H1 (cell line): ENCODE measurements around the gene TRDN. TPM values are rescaled to one million over a fixed set of nuclear protein-coding genes. Genes with fewer than 3 reads are reported as not detected.
A peak's percentile ranks its signal among the peaks of the same experiment; 100 is the strongest.

ENCODE experiments used
- CTCF ChIA-PET: fragments of 300-600 bp; sonication (Branson Sonifier 250); formaldehyde crosslinking; loops from one replicate; lab custom pipeline; 2021; ENCODE audit not compliant: partially characterized antibody; lab: Charles Lee
- POLR2A ChIA-PET: fragments of 300-600 bp; sonication (Branson Sonifier 250); formaldehyde crosslinking; loops from one replicate; lab custom pipeline; 2021; ENCODE audit warnings: inconsistent platforms; ENCODE audit not compliant: partially characterized antibody; lab: Charles Lee
- DNase-seq, 2 experiments: peaks; one replicate each; pipeline versions ENCODE4 v3.0.0 to v3.0.0-alpha.2; 2010 to 2022; ENCODE audit warnings: low spot score in 2 of 2, low read depth in 1 of 2, mixed read lengths in 1 of 2
- FAIRE-seq: peaks from 2 replicates; lab custom pipeline; 2011; peaks lifted over from hg19 to GRCh38; lab: Jason Lieb, UNC
- H2AFZ ChIP-seq: 2 replicates; pipeline ENCODE4 v1.8.1; 2012; ENCODE audit warnings: low read length, inconsistent platforms
- H2AK5ac ChIP-seq: 2 replicates; pipeline ENCODE4 v1.6.1; 2013; ENCODE audit warnings: low read depth, low read length
- H2BK120ac ChIP-seq: replicated peaks from 2 replicates; pipeline ENCODE3; 2013; ENCODE audit warnings: low read depth, low read length, inconsistent platforms
- H2BK12ac ChIP-seq: 2 replicates; pipeline ENCODE4 v1.6.1; 2013; ENCODE audit warnings: low read depth, low read length
- H2BK15ac ChIP-seq: 2 replicates; pipeline ENCODE4 v1.6.1; 2013; ENCODE audit warnings: low read length
- H2BK20ac ChIP-seq: 2 replicates; pipeline ENCODE4 v1.6.1; 2013; ENCODE audit warnings: low read length
- H2BK5ac ChIP-seq: 2 replicates; pipeline ENCODE4 v1.6.1; 2013; ENCODE audit warnings: low read depth, low read length
- H3K14ac ChIP-seq: 2 replicates; pipeline ENCODE4 v1.6.1; 2013; ENCODE audit warnings: inconsistent platforms; ENCODE audit not compliant: insufficient read length
- H3K18ac ChIP-seq: 2 replicates; pipeline ENCODE4 v1.6.1; 2013; ENCODE audit warnings: low read length; ENCODE audit errors: extremely low read depth
- H3K23ac ChIP-seq: 2 replicates; pipeline ENCODE4 v1.6.1; 2013; ENCODE audit warnings: inconsistent platforms; ENCODE audit not compliant: insufficient read length
- H3K23me2 ChIP-seq: 2 replicates; pipeline ENCODE4 v1.6.1; 2013; ENCODE audit warnings: low read depth, low read length
- H3K27ac ChIP-seq: 2 replicates; pipeline ENCODE4 v1.6.1; 2011; ENCODE audit warnings: low read depth, low read length, inconsistent platforms
- H3K27me3 ChIP-seq, 4 experiments: replicated peaks in 1 of 4; 1 replicate in 1 of 4; 2 replicates in 3 of 4; pipeline versions ENCODE4 v1.6.1 to v1.8.1; 2011 to 2013; ENCODE audit warnings: low read length in 3 of 4, mild to moderate bottlenecking in 3 of 4, inconsistent platforms in 2 of 4, mixed read lengths in 2 of 4, moderate library complexity in 1 of 4; ENCODE audit not compliant: control insufficient read depth in 3 of 4, insufficient read depth in 3 of 4; ENCODE audit errors: extremely low read depth in 1 of 4
- H3K36me3 ChIP-seq, 4 experiments: 2 replicates each; pipeline versions ENCODE4 v1.6.1 to v1.8.1; 2011 to 2013; ENCODE audit warnings: mild to moderate bottlenecking in 4 of 4, low read length in 3 of 4, moderate library complexity in 2 of 4, control low read depth in 1 of 4, inconsistent platforms in 1 of 4; ENCODE audit not compliant: insufficient read depth in 4 of 4, control insufficient read depth in 2 of 4
- H3K4ac ChIP-seq: replicated peaks from 2 replicates; pipeline ENCODE3; 2013; ENCODE audit warnings: low read length, low read depth, mixed read lengths, inconsistent platforms; ENCODE audit not compliant: insufficient read length
- H3K4me1 ChIP-seq, 4 experiments: replicated peaks in 1 of 4; 1 replicate in 1 of 4; 2 replicates in 3 of 4; pipeline versions ENCODE4 v1.6.1 to v1.8.1; 2011 to 2013; ENCODE audit warnings: low read length in 3 of 4, inconsistent platforms in 2 of 4, mixed read lengths in 1 of 4; ENCODE audit not compliant: insufficient read depth in 4 of 4, control insufficient read depth in 3 of 4
- H3K4me2 ChIP-seq, 2 experiments: 2 replicates each; pipeline versions ENCODE4 v1.6.1 to v1.8.1; 2011 to 2013; ENCODE audit warnings: low read depth in 2 of 2, low read length in 2 of 2, control low read depth in 1 of 2, inconsistent platforms in 1 of 2, mild to moderate bottlenecking in 1 of 2; ENCODE audit not compliant: insufficient read depth in 1 of 2
- H3K4me3 ChIP-seq, 4 experiments: fragments of 200-600, 300-600 bp in 1 of 4; sonication (generic), shearing (Covaris generic), sonication (Bioruptor Twin) in 1 of 4; 2 replicates each; pipeline versions ENCODE4 v1.5.1 to v1.8.1; 2011 to 2016; ENCODE audit warnings: low read length in 4 of 4, low read depth in 3 of 4, control low read depth in 2 of 4, inconsistent platforms in 2 of 4, mild to moderate bottlenecking in 2 of 4, mixed read lengths in 1 of 4, moderate library complexity in 1 of 4; ENCODE audit not compliant: insufficient read depth in 2 of 4; ENCODE audit errors: extremely low read depth in 1 of 4
- H3K56ac ChIP-seq: replicated peaks from 2 replicates; pipeline ENCODE3; 2013; ENCODE audit warnings: low read depth, mild to moderate bottlenecking, mixed read lengths, low read length, inconsistent platforms; ENCODE audit not compliant: insufficient read length
- H3K79me1 ChIP-seq: 2 replicates; pipeline ENCODE4 v1.6.1; 2013; ENCODE audit warnings: low read depth, low read length, control low read depth
- H3K79me2 ChIP-seq, 2 experiments: 2 replicates each; pipeline versions ENCODE4 v1.6.1 to v1.8.1; 2012 to 2013; ENCODE audit warnings: low read length in 2 of 2, mild to moderate bottlenecking in 2 of 2, inconsistent platforms in 1 of 2; ENCODE audit not compliant: insufficient read depth in 2 of 2, control insufficient read depth in 1 of 2
- H3K9ac ChIP-seq, 4 experiments: replicated peaks in 1 of 4; 1 replicate in 1 of 4; 2 replicates in 3 of 4; pipeline versions ENCODE4 v1.6.1 to v1.8.1; 2011 to 2013; ENCODE audit warnings: low read depth in 3 of 4, low read length in 3 of 4, control low read depth in 2 of 4, mild to moderate bottlenecking in 2 of 4, moderate library complexity in 2 of 4, inconsistent platforms in 1 of 4; ENCODE audit errors: extremely low read depth in 1 of 4
- H3K9me3 ChIP-seq, 2 experiments: 2 replicates each; pipeline versions ENCODE4 v1.6.1 to v1.8.1; 2012 to 2013; ENCODE audit warnings: mild to moderate bottlenecking in 2 of 2, moderate library complexity in 2 of 2, control low read depth in 1 of 2, inconsistent platforms in 1 of 2, low read depth in 1 of 2, low read length in 1 of 2, mixed read lengths in 1 of 2; ENCODE audit not compliant: insufficient read depth in 2 of 2
- H4K20me1 ChIP-seq, 2 experiments: replicated peaks in 1 of 2; 2 replicates each; pipeline versions ENCODE3 to v1.8.1; 2011 to 2013; ENCODE audit warnings: inconsistent platforms in 2 of 2, low read length in 2 of 2, mild to moderate bottlenecking in 1 of 2; ENCODE audit not compliant: insufficient read depth in 2 of 2, control insufficient read depth in 1 of 2
- H4K5ac ChIP-seq: 2 replicates; pipeline ENCODE4 v1.6.1; 2013; ENCODE audit warnings: low read length, low read depth, mixed read lengths, inconsistent platforms; ENCODE audit not compliant: insufficient read length
- H4K8ac ChIP-seq: 2 replicates; pipeline ENCODE4 v1.8.0; 2013; ENCODE audit warnings: mild to moderate bottlenecking, moderate library complexity, low read length, inconsistent platforms; ENCODE audit not compliant: insufficient read depth; ENCODE audit errors: extremely low read depth
- H4K91ac ChIP-seq: replicated peaks from 2 replicates; pipeline ENCODE3; 2013; ENCODE audit warnings: low read length, mixed read lengths, inconsistent platforms; ENCODE audit not compliant: insufficient read length
- CHD2 ChIP-seq: IDR thresholded peaks from 2 replicates; pipeline ENCODE4 v1.6.1; 2012; ENCODE audit warnings: low read length, improper control_type of control experiment
- EP300 ChIP-seq, 2 experiments: IDR thresholded peaks; 1 replicate in 1 of 2; 2 replicates in 1 of 2; pipeline ENCODE4 v1.6.1; 2011 to 2012; ENCODE audit warnings: low read depth in 2 of 2, low read length in 2 of 2, mild to moderate bottlenecking in 2 of 2, borderline replicate concordance in 1 of 2, inconsistent platforms in 1 of 2, moderate library complexity in 1 of 2
- FOSL1 ChIP-seq: IDR thresholded peaks from 2 replicates; pipeline ENCODE4 v1.6.1; 2011; ENCODE audit warnings: mild to moderate bottlenecking, low read depth, low read length, moderate library complexity; ENCODE audit not compliant: insufficient read depth
- KDM1A ChIP-seq: fragments of 200-600, 300-600 bp; sonication (generic); IDR thresholded peaks from 2 replicates; pipeline ENCODE4 v1.7.1; 2016; ENCODE audit warnings: mild to moderate bottlenecking, low read length, borderline replicate concordance
- KDM5A ChIP-seq: fragments of 200-600 bp; IDR thresholded peaks from 2 replicates; pipeline ENCODE4 v1.7.1; 2012; ENCODE audit warnings: mild to moderate bottlenecking, low read length, inconsistent platforms, mixed read lengths
- SP1 ChIP-seq: IDR thresholded peaks from 2 replicates; pipeline ENCODE4 v1.6.1; 2011; ENCODE audit warnings: low read depth, low read length
- SP4 ChIP-seq: IDR thresholded peaks from 2 replicates; pipeline ENCODE4 v1.6.1; 2012; ENCODE audit warnings: low read length, inconsistent platforms
- TAF1 ChIP-seq: IDR thresholded peaks from 2 replicates; pipeline ENCODE4 v1.6.1; 2011; ENCODE audit warnings: mild to moderate bottlenecking, low read depth, low read length
- WGBS, 2 experiments: shearing (Covaris generic) in 1 of 2; methylation state at CpG; one replicate each; pipeline versions ENCODE4 v1.1.6 to v1.1.7; 2013 to 2015; ENCODE audit warnings: low lambda C conversion rate in 2 of 2, mixed read lengths in 2 of 2, inconsistent platforms in 1 of 2, low coverage in 1 of 2, missing lambda C conversion rate in 1 of 2; ENCODE audit not compliant: insufficient replicate concordance in 2 of 2, insufficient coverage in 1 of 2, insufficient read length in 1 of 2; ENCODE audit errors: extremely low coverage in 1 of 2, missing lambda C conversion rate in 1 of 2; 5-methylcytosine and 5-hydroxymethylcytosine counted together
- polyA plus RNA-seq, 7 experiments: library from polyadenylated mRNA; depleted of rRNA in 3 of 7; stranded (reverse) in 5 of 7; unstranded in 2 of 7; fragments of >200 nt in 5 of 7; fragments of 200-250 nt in 2 of 7; gene quantifications; 1 replicate in 5 of 7; 2 replicates in 1 of 7; 4 replicates in 1 of 7; pipeline versions ENCODE4 v1.2.1 to v1.2.3, GENCODE V29; 2011 to 2013; ENCODE audit warnings: missing spikeins in 2 of 7, mixed read lengths in 2 of 7
- total RNA-seq: library from RNA; stranded (reverse); fragmentation: NEBNext Ultra II Directional; extraction: Animal tissue kit (Norgen Biotek cat#: 25700); gene quantifications from 2 replicates; pipeline ENCODE4 v1.2.1, GENCODE V29; 2021

TRDN gene
- total and polyA plus RNA-seq, 2 of the 8 experiments (the other 6 are each of a cell fraction or from before 2014, with no cell fraction given), result 1.6 to 41.6 TPM

- Histone ChIP-seq H3K23ac (no peak overlapping the region), H3K4me2 (no peak overlapping the region), H2BK120ac (no peak overlapping the region), H2AK5ac (no peak overlapping the region), H2BK15ac (no peak overlapping the region), H3K9me3 (0 out of 4 replicates have a peak, but pooled peaks cover 0 to 3% of the 10 kb centered on the region in 2 experiments), H3K4ac (no peak overlapping the region), H3K23me2 (no peaks in the 10 kb centered on the region), H3K36me3 (no peaks in the 10 kb centered on the region; a peak in 2 of 8 replicates), H4K20me1 (no peaks in the 10 kb centered on the region), H3K4me1 (peaks cover 0 to 2% (median 0%) of the 10 kb centered on the region in 4 experiments; a peak in 1 of 7 replicates), H3K9ac (no peak overlapping the region), H3K79me2 (no peaks in the 10 kb centered on the region), H3K18ac (no peak overlapping the region), H2BK12ac (no peak overlapping the region)
- POLR2A ChIA-PET, result no interaction called here
- 77% methylated on average over 3 of the region's 3 CpGs; no CpG with 5 or more reads in 1 of the 2 experiments for WGBS, 2 experiments
- FAIRE-seq, result no peak
- TF ChIP-seq KDM5A, result no peak
- no peak for TF ChIP-seq KDM1A
- no peak for TF ChIP-seq FOSL1
- no peak for TF ChIP-seq TAF1
- no peak for TF ChIP-seq CHD2
- no peak for TF ChIP-seq SP1
- TF ChIP-seq SP4, result no peak
- TF ChIP-seq EP300 (IDR thresholded peaks at IDR 0.05; ENCODE audit: borderline replicate concordance in 1 of 2, low read depth in 2 of 2, low read length in 2 of 2), result no peak
- TF ChIP-seq, all 59 proteins: peak for 0
- Histone ChIP-seq H3K27ac (no peak overlapping the region), H3K4me3 (no peak overlapping the region), H3K27me3 (no peaks in the 10 kb centered on the region), H3K56ac (no peak overlapping the region), H2BK5ac (no peak overlapping the region), H3K79me1 (no peaks in the 10 kb centered on the region), H4K91ac (no peak overlapping the region), H4K5ac (no peak overlapping the region), H4K8ac (no peak overlapping the region), H2BK20ac (peak overlapping the region; percentile 86; the same call in 1 of the 2 replicates), H2AFZ (no peak overlapping the region; the same call in 1 of the 2 replicates), H3K14ac (no peak overlapping the region)
- CTCF ChIA-PET, result no interaction called here
- DNase-seq, result no peak
Observed at GRCh38 chr6:123668965-123669591, 32.3 kb upstream of the TRDN start.
